Psoas muscle (tissue), 8 donors: Measurements from ENCODE around the gene BUB1B. TPM values are rescaled to one million over a fixed set of nuclear protein-coding genes. Genes with fewer than 3 reads are reported as not detected.

Source experiments
- ATAC-seq, 4 donors: fragments of 200-7000 bp; cut with Tn5 transposase; one replicate each; pipeline ENCODE4 v1.9.1; 2020; ENCODE audit warnings: moderate library complexity in 3 of 4, mild to moderate bottlenecking in 2 of 4
- DNase-seq, 2 donors: peaks; one replicate each; pipeline ENCODE4 v3.0.0-alpha.2; 2020
- H3K27ac ChIP-seq: fragments of 200-600 bp; one replicate; pipeline ENCODE4 v1.8.0; 2022
- H3K27me3 ChIP-seq, 3 donors: fragments of 200-600 bp in 1 of 3; one replicate each; pipeline versions ENCODE4 v1.6.1 to v1.8.0; 2013 to 2022; ENCODE audit warnings: low read length in 2 of 3, mild to moderate bottlenecking in 2 of 3, moderate library complexity in 1 of 3; ENCODE audit not compliant: insufficient read depth in 3 of 3
- H3K36me3 ChIP-seq, 2 donors: fragments of 200-600 bp in 1 of 2; one replicate each; pipeline versions ENCODE4 v1.6.1 to v1.8.0; 2013 to 2022; ENCODE audit warnings: low read depth in 1 of 2, mild to moderate bottlenecking in 1 of 2, moderate library complexity in 1 of 2; ENCODE audit not compliant: insufficient read depth in 1 of 2
- H3K4me1 ChIP-seq: fragments of 200-600 bp; one replicate; pipeline ENCODE4 v1.8.0; 2022
- H3K4me3 ChIP-seq: fragments of 200-600 bp; one replicate; pipeline ENCODE4 v1.8.0; 2022; ENCODE audit warnings: mild to moderate bottlenecking
- H3K9me3 ChIP-seq: fragments of 200-600 bp; one replicate; pipeline ENCODE4 v1.8.0; 2022
- CTCF ChIP-seq: fragments of 200-600 bp; IDR thresholded peaks from one replicate; pipeline ENCODE4 v1.8.0; 2022; ENCODE audit warnings: antibody characterized with exemption
- WGBS, 3 donors: extraction: QIAGEN DNeasy Blood & Tissue Kit; methylation state at CpG; one replicate each; pipeline versions ENCODE4 v1.1.6 to v1.1.7; 2013; 5-methylcytosine and 5-hydroxymethylcytosine counted together
- intact Hi-C, 2 donors: fragments of 100-400 bp; cut with DNase I; formaldehyde crosslinking; loops; one replicate each; pipeline versions ENCODE4 v1.11.0 to v1.14.2; 2022
- polyA plus RNA-seq, 3 donors: library from polyadenylated mRNA; stranded (reverse); fragments of 200-250 nt; gene quantifications; one replicate each; pipeline ENCODE4 v1.2.3, GENCODE V29; 2013
- total RNA-seq, 4 donors: library from RNA; stranded (reverse); fragmentation: NEBNext Ultra II Directional in 2 of 4; extraction: Animal tissue kit (Norgen Biotek cat#: 25700) in 2 of 4; gene quantifications; one replicate each; pipeline versions ENCODE4 v1.2.1 to v1.2.4, GENCODE V29; 2021 to 2023
- donor health status: healthy with polysubstance abuse.
- donor health status: DM: no; HTN: no; CAD: no; lungs with moderate emphysema.
- donor health status: Bipolar disorder and iron deficiency.
- donor health status: healthy.
- donor health status: DM: yes; HTN: yes; CAD: no.
- donor health status: DM: no; HTN: no; CAD: no.
- donor health status: DM: no; HTN: no; CAD: no.
- donor health status: DM: yes; HTN: yes; CAD: no.

The BUB1B gene
- total and polyA plus RNA-seq, 7 donors, result 0.10 to 1.0 (median 0.56) TPM; not detected in 3

DNA sequence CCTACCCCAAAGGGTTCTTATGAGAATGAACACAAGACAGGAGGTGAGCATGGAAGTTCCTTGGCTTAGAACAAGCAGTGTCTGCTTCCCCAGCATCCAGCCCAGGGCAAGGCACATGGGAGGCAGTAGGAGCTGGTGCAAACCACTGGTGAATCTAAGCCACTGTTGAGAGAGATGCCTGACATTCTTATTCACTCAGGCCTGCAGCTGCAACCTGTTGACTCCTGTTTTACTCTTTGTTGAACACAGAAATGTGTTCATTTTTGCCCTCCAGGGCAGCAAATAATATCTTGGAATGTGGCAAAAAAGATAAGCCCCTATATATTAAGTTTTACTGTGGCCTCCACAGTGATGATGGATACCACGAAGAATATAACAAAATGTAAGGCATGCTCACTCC lies 69.1 kb downstream of the BUB1B start:
- 94 to 100% (median 100%) methylated on average over 1 of the region's 1 CpG for WGBS, 3 donors
- Histone ChIP-seq H3K4me3 (no peak overlapping the region), H3K27me3 (no peaks in the 10 kb centered on the region), H3K9me3 (no peaks in the 10 kb centered on the region), H3K36me3 (no peaks in the 10 kb centered on the region), H3K4me1 (no peaks in the 10 kb centered on the region), H3K27ac (no peak overlapping the region)
- no peak for TF ChIP-seq CTCF
- ATAC-seq (no peak), DNase-seq (no peak)
- intact Hi-C loops, result no loop called here

- no peak for ATAC-seq
- Histone ChIP-seq H3K4me3 (no peak overlapping the region), H3K27ac (no peak overlapping the region), H3K9me3 (no peaks in the 10 kb centered on the region), H3K27me3 (no peaks in the 10 kb centered on the region), H3K36me3 (no peaks in the 10 kb centered on the region), H3K4me1 (no peaks in the 10 kb centered on the region)
- WGBS, 3 donors, result 36 to 48% (median 41%) methylated on average over 7 of the region's 7 CpGs
- DNase-seq, result no peak
- intact Hi-C loops, result no loop called here
- no peak for TF ChIP-seq CTCF
Measured at GRCh38 chr15:40232625-40233070, 71.8 kb downstream of the BUB1B start.

DNA sequence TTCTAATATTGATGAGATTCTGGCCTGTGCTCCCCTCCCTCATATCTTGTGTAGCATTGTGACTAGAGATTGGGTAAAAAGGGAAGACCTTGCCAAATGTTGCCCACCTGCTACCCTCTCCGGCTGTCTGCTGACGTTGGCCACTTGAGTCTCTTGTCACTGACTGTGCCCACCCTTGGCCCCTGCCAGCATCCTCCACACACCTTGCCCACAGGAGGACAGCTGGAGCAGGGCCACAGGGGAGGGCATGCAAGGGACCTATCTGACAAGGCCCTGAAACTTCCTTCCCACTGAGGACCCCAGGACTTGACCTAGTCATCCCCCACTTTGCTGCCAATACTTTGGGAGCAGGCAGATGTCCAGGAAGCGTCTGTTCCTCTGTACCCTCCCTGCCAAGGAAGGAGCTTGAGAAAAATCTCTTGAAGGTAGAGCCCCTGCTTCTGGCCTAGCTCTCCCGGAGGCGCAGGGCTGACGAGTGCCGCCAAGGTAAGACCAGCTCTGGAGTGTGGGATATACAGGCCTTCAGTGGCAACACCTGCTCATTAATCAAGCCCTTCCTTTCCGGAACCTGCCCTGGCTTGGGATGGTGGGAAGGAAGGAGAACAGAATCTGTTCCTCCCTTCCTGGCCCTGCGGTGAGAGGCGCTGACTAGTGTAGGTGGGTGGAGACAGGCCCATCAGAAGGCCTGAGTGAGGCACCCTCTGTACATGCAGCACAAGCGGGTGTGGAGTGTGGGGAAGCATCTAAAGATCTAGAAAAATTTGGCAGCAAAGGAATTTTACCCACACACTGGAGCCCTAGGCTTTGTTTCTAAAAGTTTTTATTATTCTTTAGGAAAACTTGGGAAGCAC lies 73.1 kb downstream of the BUB1B start:
- Histone ChIP-seq H3K36me3 (no peaks in the 10 kb centered on the region), H3K27ac (no peak overlapping the region), H3K27me3 (peaks cover 0 to 10% (median 0%) of the 10 kb centered on the region in 3 donors), H3K9me3 (no peaks in the 10 kb centered on the region), H3K4me1 (no peaks in the 10 kb centered on the region), H3K4me3 (no peak overlapping the region)
- DNase-seq (no peak), ATAC-seq (no peak)
- TF ChIP-seq CTCF, result no peak
- WGBS, 3 donors, result 85 to 95% (median 94%) methylated on average over 11 of the region's 11 CpGs
- intact Hi-C loops, result no loop called here

DNA sequence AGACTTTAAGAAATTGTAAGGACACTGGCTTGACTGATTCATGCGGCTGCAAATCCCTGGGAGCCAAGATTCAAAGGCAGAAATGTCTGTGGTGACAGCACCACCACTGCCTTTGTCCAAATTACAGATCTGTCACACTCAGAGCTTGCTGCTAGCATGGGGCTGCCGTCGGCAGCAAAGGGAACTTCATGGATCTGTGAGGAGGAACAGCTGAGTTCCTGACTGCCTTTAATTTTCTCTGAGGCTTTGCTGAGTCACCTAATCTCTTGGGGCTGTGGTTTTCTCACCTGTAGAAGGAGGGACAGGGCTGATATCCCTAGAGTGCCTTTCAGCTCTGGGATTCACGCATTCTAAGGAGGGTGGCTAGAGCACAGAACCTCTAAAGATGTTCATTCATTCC lies 73.9 kb downstream of the BUB1B start:
- Histone ChIP-seq H3K9me3 (no peaks in the 10 kb centered on the region), H3K4me1 (no peaks in the 10 kb centered on the region), H3K27ac (no peak overlapping the region), H3K36me3 (no peaks in the 10 kb centered on the region), H3K27me3 (peaks cover 0 to 19% (median 0%) of the 10 kb centered on the region in 3 donors), H3K4me3 (no peak overlapping the region)
- 49 to 68% (median 62%) methylated on average over 4 of the region's 4 CpGs for WGBS, 3 donors
- no peak for DNase-seq
- no peak for ATAC-seq
- intact Hi-C loops, result no loop called here
- no peak for TF ChIP-seq CTCF
